ENCODE results near the gene EMID1.

GRCh38 chr22:29290061-29290460 lies 84.4 kb downstream of the EMID1 start:
- TF ChIP-seq POLR2A (IDR thresholded peaks at IDR 0.05): no peak
- TF ChIP-seq, protein P1, sequence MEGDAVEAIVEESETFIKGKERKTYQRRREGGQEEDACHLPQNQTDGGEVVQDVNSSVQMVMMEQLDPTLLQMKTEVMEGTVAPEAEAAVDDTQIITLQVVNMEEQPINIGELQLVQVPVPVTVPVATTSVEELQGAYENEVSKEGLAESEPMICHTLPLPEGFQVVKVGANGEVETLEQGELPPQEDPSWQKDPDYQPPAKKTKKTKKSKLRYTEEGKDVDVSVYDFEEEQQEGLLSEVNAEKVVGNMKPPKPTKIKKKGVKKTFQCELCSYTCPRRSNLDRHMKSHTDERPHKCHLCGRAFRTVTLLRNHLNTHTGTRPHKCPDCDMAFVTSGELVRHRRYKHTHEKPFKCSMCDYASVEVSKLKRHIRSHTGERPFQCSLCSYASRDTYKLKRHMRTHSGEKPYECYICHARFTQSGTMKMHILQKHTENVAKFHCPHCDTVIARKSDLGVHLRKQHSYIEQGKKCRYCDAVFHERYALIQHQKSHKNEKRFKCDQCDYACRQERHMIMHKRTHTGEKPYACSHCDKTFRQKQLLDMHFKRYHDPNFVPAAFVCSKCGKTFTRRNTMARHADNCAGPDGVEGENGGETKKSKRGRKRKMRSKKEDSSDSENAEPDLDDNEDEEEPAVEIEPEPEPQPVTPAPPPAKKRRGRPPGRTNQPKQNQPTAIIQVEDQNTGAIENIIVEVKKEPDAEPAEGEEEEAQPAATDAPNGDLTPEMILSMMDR (IDR thresholded peaks at IDR 0.05 in 4 of 5, conservative IDR thresholded peaks at IDR 0.05 in 1 of 5): no peak
